Spinal cord (tissue), 10 donors: Measurements from ENCODE around the gene DYNLT1. TPM values are rescaled to one million over a fixed set of nuclear protein-coding genes. Genes with fewer than 3 reads are reported as not detected.

ENCODE experiments used
- DNase-seq, 6 donors: peaks; one replicate each; pipeline versions ENCODE4 v3.0.0 to v3.0.0-alpha.2; 2013 to 2015; ENCODE audit warnings: low spot score in 6 of 6, low read depth in 4 of 6
- H3K27ac ChIP-seq: one replicate; pipeline ENCODE4 v1.5.1; 2013; ENCODE audit warnings: low read depth, low read length, control low read depth
- H3K27me3 ChIP-seq: one replicate; pipeline ENCODE4 v1.6.1; 2013; ENCODE audit warnings: low read length; ENCODE audit not compliant: control insufficient read depth, insufficient read depth
- H3K36me3 ChIP-seq: one replicate; pipeline ENCODE4 v1.6.1; 2013; ENCODE audit warnings: low read length; ENCODE audit not compliant: control insufficient read depth, insufficient read depth
- H3K4me1 ChIP-seq: one replicate; pipeline ENCODE4 v1.6.1; 2013; ENCODE audit warnings: low read length; ENCODE audit not compliant: control insufficient read depth, insufficient read depth
- H3K4me3 ChIP-seq: one replicate; pipeline ENCODE4 v1.5.1; 2013; ENCODE audit warnings: low read depth, low read length, control low read depth
- H3K9me3 ChIP-seq: one replicate; pipeline ENCODE4 v1.6.1; 2013; ENCODE audit warnings: low read length; ENCODE audit not compliant: control insufficient read depth, insufficient read depth
- WGBS: methylation state at CpG from one replicate; pipeline ENCODE4 v1.1.5; 2013; ENCODE audit warnings: missing lambda C conversion rate; ENCODE audit not compliant: insufficient coverage; 5-methylcytosine and 5-hydroxymethylcytosine counted together
- polyA plus RNA-seq, 2 donors: library from polyadenylated mRNA; unstranded; fragments of 120-200 nt; gene quantifications; one replicate each; pipeline ENCODE4 v1.2.1, GENCODE V29; 2013; ENCODE audit not compliant: insufficient read length in 2 of 2
- total RNA-seq, 2 donors: library from RNA; depleted of rRNA in 1 of 2; stranded (reverse); fragments of 120-200 nt in 1 of 2; fragments of >200 nt in 1 of 2; gene quantifications; one replicate each; pipeline versions ENCODE4 v1.2.3 to v1.2.4, GENCODE V29; 2013 to 2014
- donor health status: healthy.

The DYNLT1 gene
- total and polyA plus RNA-seq, 4 donors: 68.5 to 211 (median 152) TPM

GRCh38 chr6:158643836-158644230 lies 710 bp downstream of the DYNLT1 start:
- Histone ChIP-seq H3K27ac (peak overlapping the region; percentile 90), H3K36me3 (peaks cover 10% of the 10 kb centered on the region), H3K9me3 (no peaks in the 10 kb centered on the region), H3K4me1 (peaks cover 27% of the 10 kb centered on the region), H3K27me3 (no peaks in the 10 kb centered on the region), H3K4me3 (peak overlapping the region; percentile 89)
- DNase-seq: peak in 3 of 6 donors; percentile 12 to 71 (median 66)
- 0% methylated on average over 21 of the region's 21 CpGs for whole genome bisulfite sequencing

- no peak overlapping the region for H3K27ac ChIP-seq
- no peak overlapping the region for H3K4me3 ChIP-seq
These were observed 2.4 kb downstream of the DYNLT1 start for GRCh38 chr6:158642097-158642601.

GRCh38 chr6:158640519-158640918 lies 4.0 kb downstream of the DYNLT1 start:
- H3K9me3 ChIP-seq: no peaks in the 10 kb centered on the region
- no peak overlapping the region for H3K27ac ChIP-seq
- no peak for DNase-seq
- no peaks in the 10 kb centered on the region for H3K27me3 ChIP-seq
- H3K4me3 ChIP-seq: no peak overlapping the region
- H3K36me3 ChIP-seq: peaks cover 14% of the 10 kb centered on the region
- peaks cover 27% of the 10 kb centered on the region for H3K4me1 ChIP-seq
- WGBS: 58% methylated on average over 1 of the region's 2 CpGs

More at GRCh38 chr6:158642097-158642601, 2.4 kb downstream of the DYNLT1 start:
- 82% methylated on average over 5 of the region's 8 CpGs for WGBS
- Histone ChIP-seq H3K4me1 (peaks cover 27% of the 10 kb centered on the region), H3K9me3 (no peaks in the 10 kb centered on the region), H3K36me3 (peaks cover 10% of the 10 kb centered on the region), H3K27me3 (no peaks in the 10 kb centered on the region)
- DNase-seq: no peak

- DNase-seq: no peak
- Histone ChIP-seq H3K27ac (no peak overlapping the region), H3K36me3 (peaks cover 14% of the 10 kb centered on the region), H3K4me1 (peaks cover 23% of the 10 kb centered on the region), H3K4me3 (no peak overlapping the region), H3K9me3 (no peaks in the 10 kb centered on the region), H3K27me3 (no peaks in the 10 kb centered on the region)
- 83% methylated on average over 1 of the region's 5 CpGs for WGBS
These were observed 5.5 kb downstream of the DYNLT1 start for GRCh38 chr6:158639056-158639455.

GRCh38 chr6:158638324-158638854 lies 6.2 kb downstream of the DYNLT1 start:
- Histone ChIP-seq H3K4me1 (peaks cover 18% of the 10 kb centered on the region), H3K4me3 (no peak overlapping the region), H3K27me3 (no peaks in the 10 kb centered on the region), H3K27ac (no peak overlapping the region), H3K36me3 (peaks cover 14% of the 10 kb centered on the region), H3K9me3 (no peaks in the 10 kb centered on the region)
- DNase-seq: no peak
- WGBS: no CpG with 5 or more reads among the region's 3 CpGs

GRCh38 chr6:158636778-158637177 lies 7.8 kb downstream of the DYNLT1 start:
- peaks cover 5% of the 10 kb centered on the region for H3K4me1 ChIP-seq
- DNase-seq: no peak
- H3K27ac ChIP-seq: no peak overlapping the region
- no peaks in the 10 kb centered on the region for H3K27me3 ChIP-seq
- no peaks in the 10 kb centered on the region for H3K9me3 ChIP-seq
- no peak overlapping the region for H3K4me3 ChIP-seq
- 52% methylated on average over 2 of the region's 8 CpGs for WGBS
- H3K36me3 ChIP-seq: peaks cover 14% of the 10 kb centered on the region

- WGBS: no CpG with 5 or more reads among the region's 7 CpGs
- Histone ChIP-seq H3K27me3 (no peaks in the 10 kb centered on the region), H3K36me3 (peaks cover 26% of the 10 kb centered on the region), H3K27ac (no peak overlapping the region), H3K4me1 (peaks cover 4% of the 10 kb centered on the region), H3K4me3 (no peak overlapping the region), H3K9me3 (no peaks in the 10 kb centered on the region)
- no peak for DNase-seq
These were observed 9.0 kb downstream of the DYNLT1 start for GRCh38 chr6:158635427-158636073.

GRCh38 chr6:158634695-158635426 lies 9.7 kb downstream of the DYNLT1 start:
- H3K9me3 ChIP-seq: no peaks in the 10 kb centered on the region
- peaks cover 25% of the 10 kb centered on the region for H3K36me3 ChIP-seq
- DNase-seq: no peak
- no peaks in the 10 kb centered on the region for H3K4me1 ChIP-seq
- H3K27ac ChIP-seq: no peak overlapping the region
- no peaks in the 10 kb centered on the region for H3K27me3 ChIP-seq
- no CpG with 5 or more reads among the region's 6 CpGs for WGBS
- no peak overlapping the region for H3K4me3 ChIP-seq

GRCh38 chr6:158633127-158633526 lies 11.4 kb downstream of the DYNLT1 start:
- H3K36me3 ChIP-seq: peaks cover 36% of the 10 kb centered on the region
- no peak overlapping the region for H3K4me3 ChIP-seq
- no peak overlapping the region for H3K27ac ChIP-seq
- H3K9me3 ChIP-seq: no peaks in the 10 kb centered on the region
- WGBS: 98% methylated on average over 8 of the region's 11 CpGs
- H3K27me3 ChIP-seq: no peaks in the 10 kb centered on the region
- peaks cover 4% of the 10 kb centered on the region for H3K4me1 ChIP-seq
- DNase-seq: no peak
